ENCODE results near the gene PDGFC.

GRCh38 chr4:156991161-156991560 lies 19.6 kb upstream of the PDGFC start:
- no peak for TF ChIP-seq CTCF (IDR thresholded peaks at IDR 0.05)
- no peak for TF ChIP-seq POLR2A (IDR thresholded peaks at IDR 0.05)
